DND-41 (cell line): ENCODE data around the gene BRPF1.

Source experiments
- CTCF ChIP-seq: IDR thresholded peaks from 2 replicates; pipeline ENCODE4 v1.5.1; 2012; ENCODE audit warnings: borderline replicate concordance, low read length, moderate library complexity, mild to moderate bottlenecking; ENCODE audit not compliant: poor library complexity, severe bottlenecking; ENCODE audit errors: extremely low read depth
- EZH2 ChIP-seq: IDR thresholded peaks from 3 replicates; pipeline ENCODE4 v1.6.1; 2012; ENCODE audit warnings: borderline replicate concordance, low read depth, mild to moderate bottlenecking, moderate library complexity, low read length, inconsistent platforms; ENCODE audit not compliant: severe bottlenecking

- no peak for TF ChIP-seq EZH2
- no peak for TF ChIP-seq CTCF
Observed at GRCh38 chr3:9777694-9778021, 46.1 kb downstream of the BRPF1 start.
